ENCODE results near the gene MRPL34. TPM values are rescaled to one million over a fixed set of nuclear protein-coding genes. Genes with fewer than 3 reads are reported as not detected.
"Not testable (repeated sequence)": the region's sequence is repeated elsewhere in the genome, so short reads cannot be mapped to it uniquely, and the experiment has no call there.

Gene MRPL34
- 28.3 TPM for polyA plus RNA-seq (ENCODE audit: insufficient read length)

DNA sequence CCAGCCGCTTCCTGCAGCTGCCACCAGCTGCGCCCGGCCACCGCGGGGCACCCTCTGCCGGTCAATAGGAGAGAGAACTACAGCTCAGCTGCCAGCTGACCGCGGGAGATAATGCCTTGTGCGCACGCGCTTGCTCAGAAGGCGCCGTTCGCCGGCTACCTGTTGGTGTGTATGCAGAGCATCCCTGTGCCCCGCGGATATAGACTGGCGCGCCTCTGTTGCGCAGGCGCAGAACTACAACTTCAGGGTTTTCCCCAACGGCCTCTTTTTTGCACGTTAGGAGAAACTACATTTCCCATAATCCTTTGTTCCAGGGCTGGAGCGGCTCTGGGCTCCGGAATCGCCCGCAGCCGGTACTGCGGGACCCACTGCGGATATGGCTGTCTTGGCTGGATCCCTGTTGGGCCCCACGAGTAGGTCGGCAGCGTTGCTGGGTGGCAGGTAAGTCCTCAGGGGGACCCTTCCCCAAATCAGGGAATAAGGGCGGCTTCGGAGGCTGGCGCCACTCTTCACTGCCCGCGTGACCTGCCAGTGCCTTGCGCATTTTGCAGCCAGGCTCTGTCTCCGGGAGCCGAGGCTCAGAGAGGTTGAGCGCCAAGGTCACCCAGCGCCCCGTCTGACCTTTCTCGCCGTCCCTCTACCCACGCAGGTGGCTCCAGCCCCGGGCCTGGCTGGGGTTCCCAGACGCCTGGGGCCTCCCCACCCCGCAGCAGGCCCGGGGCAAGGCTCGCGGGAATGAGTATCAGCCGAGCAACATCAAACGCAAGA lies at the start of gene MRPL34:
TSS of gene MRPL34 (plus strand) at position 356 of the 768 bp plus-strand sequence. CDS start at position 377, 21 bp downstream.
- peak; percentile 78 for DNase-seq (ENCODE audit: low read depth)

DNA sequence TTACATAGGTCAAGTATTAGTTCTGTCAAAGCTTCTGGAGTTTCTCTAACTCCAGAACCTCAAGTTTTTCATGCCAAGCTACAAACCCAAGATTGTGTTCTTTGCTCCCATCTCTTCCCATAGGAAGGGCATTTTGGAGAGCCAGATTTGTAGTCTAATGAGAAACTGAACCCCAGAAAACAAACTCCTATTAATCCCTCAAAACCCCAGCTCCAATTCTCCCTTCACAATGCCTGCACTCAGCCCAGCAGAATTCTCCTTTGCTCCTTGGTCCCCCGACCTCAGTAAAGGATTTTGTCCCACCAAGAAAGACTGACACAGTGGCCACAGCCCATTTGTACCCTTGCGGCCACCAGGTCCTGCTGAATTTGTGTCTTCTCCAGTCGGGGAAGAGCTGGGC lies 49.5 kb upstream of the MRPL34 start:
- DNase-seq (ENCODE audit: low read depth): no peak

DNA sequence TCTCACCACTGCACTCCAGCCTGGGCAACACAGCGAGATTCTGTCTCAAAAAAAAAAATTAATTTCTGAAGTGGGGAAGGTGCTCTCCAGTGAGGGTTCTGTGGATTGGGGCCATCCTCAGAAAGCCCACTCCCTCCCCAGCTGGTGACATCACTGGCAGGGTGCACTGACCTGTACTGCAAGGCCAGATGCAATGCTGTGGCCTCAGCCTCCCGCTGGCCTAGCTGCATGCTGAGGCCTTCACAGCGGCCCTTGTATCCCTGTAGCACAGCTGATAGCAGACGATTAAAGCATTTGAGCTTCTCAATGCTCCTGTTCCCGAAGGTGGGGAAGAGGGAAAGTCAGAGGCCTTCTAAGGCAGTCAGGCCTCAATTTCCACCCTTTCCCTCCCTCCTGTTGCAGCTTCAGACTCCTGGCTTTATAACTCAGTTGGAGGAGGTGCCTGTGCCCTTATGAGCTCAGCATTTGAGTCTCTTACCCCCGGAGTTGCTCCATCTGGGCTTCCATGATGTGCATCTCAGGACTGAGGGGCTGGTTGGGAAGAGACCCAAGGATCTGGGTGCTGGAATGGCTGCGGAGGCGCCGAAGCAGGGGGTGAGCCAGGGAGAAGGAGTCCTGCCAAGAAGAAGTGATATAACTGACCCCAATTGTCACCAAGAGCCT lies 46.4 kb upstream of the MRPL34 start:
- DNase-seq (ENCODE audit: low read depth): no peak

DNA sequence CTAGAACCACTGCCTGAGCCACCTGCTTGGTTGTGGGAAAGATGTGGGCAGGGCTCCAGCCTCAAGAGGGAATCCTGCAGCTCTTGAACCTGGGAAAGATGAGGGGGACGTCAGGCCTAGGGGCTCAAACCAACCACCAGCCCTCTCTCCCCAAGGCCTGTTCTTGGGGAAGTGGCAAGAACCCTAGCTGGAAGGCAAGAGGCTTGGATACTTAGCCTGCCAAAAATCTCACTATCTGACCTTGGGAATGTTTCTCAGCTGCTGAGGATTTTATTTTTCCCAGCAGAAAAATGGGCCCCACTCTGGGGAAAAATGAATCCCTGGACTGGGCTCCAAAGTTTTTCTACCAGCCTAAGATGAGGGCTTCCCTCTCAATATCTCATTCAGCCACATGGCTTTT lies 45.7 kb upstream of the MRPL34 start:
- DNase-seq (ENCODE audit: low read depth): no peak

DNA sequence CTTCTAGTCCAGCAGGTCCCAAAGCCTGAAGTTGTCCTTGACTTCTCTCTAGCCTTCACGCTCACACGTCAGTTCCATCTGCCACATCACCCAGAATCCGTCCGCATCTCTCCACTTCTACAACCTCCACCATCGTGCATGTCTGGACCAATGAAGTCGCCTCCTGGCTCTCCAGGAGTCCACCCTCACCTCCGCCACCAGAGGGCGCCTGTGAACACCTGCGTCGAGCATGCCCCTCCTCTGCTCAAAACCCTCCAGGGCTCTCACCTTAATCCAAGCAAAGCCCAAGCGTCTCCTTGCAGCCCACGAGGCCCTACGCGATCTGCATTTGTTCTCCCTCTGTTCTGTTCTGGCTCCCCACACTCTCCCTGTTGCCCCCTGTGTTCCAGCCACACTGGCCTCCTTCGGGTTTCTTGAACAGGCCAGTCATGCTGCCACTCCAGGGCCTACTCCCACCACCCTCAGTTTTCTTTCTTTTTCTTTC lies 44.8 kb upstream of the MRPL34 start:
- DNase-seq (ENCODE audit: low read depth): no peak

DNA sequence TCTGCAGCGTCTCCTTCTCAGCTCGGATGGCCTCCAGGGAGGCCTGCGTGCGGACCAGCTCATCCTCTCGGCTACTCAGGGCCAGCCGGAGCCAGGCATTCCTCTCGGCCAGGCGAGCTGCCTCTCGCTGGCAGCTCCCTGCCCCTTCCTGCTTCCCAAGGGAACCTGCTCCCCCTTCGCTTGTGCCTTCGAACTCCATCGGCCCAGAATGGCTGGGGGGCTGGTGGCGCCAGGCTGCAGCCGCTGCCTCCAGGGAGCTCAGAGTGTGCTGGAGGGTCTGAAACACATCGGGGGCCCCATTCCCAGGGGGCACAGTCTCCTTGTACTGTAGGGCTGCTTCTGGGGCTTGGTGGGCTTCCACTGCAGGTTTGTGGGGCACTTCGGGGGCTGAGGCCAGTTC lies 43.1 kb upstream of the MRPL34 start:
- no peak for DNase-seq (ENCODE audit: low read depth)

DNA sequence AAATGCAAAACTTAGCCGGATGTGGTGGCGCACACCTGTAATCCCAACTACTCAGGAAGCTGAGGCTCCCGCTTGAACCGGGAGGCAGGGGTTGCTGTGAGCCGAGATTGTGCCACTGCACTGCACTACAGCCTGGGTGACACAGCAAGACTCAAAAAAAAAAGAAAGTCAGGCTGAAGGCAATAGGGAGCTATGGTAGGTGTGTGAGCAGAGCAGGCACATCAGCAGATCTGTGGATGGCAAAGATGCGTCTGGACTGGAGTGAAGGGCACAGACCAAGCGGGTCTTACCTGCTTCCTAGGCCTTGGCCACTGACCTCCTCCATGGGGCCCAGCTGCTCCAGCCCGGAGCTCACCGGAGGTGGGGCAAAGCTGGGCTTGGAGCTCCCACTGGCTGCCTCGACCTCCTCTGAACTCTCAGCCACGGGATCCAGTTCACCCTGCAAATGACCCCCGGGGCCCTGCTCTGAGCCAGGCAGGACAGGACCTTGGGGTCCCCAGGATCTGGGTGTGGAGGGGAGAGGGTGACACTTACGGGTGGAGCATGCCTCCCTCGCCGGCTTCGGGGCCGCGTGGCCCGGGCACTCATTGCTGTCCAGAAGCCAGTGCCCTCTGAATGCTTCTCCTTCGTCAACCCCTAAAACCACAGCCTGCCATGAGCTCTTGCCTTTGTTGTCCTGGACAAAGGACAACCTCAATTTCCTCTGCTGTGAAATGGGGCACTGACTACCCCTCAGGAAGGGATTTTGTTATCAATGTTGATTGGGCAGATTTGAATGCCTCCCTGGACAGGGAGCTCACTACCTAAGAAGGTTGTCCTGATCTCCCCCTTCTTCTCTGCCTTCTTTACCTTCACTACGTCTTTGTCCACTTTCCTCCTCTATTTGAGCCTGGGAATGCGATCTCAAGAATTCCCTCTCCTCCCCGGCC lies 41.7 kb upstream of the MRPL34 start:
- no peak for DNase-seq (ENCODE audit: low read depth)

DNA sequence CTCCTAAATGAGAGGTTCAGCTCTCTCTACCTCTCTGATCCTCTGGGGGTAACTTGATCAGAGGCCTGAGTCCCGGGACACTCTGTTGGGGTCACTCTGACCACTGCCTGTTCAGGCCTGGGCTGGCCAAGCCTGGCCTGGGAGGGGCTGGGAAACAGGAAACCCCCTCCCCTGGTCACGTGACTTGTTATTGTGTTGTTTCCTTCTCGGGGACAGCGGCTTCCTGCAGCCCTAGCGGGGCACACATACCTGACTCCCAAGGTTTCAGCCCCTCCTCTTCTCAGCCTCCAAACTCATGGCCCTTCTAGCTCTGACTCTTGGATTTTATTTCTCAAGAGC lies 41.1 kb upstream of the MRPL34 start, which contains the start of gene USHBP1:
TSS of gene USHBP1 (minus strand) at position 105 of the 339 bp plus-strand sequence. CDS start 446 bp downstream, outside the sequence.
- no peak for DNase-seq (ENCODE audit: low read depth)

DNA sequence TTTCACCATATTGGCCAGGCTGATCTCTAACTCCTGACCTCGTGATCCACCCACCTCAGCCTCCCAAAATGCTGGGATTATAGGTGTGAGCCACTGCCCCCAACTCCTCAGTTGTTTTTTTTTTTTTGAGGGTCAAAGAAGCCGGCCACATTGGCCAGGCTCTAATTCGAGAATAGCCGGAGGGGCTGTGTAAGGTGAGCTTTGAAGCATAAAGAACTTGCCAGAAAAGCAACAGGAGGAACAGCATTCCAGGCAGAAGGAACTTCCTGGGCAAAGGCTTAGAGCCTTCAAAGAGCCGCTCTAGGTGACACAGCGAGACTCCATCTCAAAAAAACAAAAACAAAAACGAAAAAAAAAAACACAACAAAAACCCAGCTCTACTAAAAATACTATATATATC lies 39.6 kb upstream of the MRPL34 start:
- no peak for DNase-seq (ENCODE audit: low read depth)

DNA sequence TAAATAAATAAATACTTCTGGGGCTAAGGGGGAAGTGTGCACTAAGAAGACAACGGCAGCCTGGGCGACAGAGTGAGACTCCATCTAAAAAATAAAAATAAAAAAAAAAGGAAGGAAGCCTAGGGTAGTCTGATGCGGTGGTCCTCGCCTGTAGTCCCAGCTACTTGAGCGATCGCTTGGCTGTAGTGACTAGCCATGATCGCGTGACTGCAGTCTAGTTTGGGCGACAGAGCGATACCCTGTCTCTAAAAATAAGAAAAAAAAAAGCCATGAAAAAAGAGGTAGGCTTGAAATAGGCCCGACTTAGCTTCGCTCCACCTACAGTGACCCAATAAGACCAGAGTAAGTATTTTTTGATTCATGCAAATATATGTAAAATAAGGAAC lies 39.1 kb upstream of the MRPL34 start:
- DNase-seq (ENCODE audit: low read depth): no peak

DNA sequence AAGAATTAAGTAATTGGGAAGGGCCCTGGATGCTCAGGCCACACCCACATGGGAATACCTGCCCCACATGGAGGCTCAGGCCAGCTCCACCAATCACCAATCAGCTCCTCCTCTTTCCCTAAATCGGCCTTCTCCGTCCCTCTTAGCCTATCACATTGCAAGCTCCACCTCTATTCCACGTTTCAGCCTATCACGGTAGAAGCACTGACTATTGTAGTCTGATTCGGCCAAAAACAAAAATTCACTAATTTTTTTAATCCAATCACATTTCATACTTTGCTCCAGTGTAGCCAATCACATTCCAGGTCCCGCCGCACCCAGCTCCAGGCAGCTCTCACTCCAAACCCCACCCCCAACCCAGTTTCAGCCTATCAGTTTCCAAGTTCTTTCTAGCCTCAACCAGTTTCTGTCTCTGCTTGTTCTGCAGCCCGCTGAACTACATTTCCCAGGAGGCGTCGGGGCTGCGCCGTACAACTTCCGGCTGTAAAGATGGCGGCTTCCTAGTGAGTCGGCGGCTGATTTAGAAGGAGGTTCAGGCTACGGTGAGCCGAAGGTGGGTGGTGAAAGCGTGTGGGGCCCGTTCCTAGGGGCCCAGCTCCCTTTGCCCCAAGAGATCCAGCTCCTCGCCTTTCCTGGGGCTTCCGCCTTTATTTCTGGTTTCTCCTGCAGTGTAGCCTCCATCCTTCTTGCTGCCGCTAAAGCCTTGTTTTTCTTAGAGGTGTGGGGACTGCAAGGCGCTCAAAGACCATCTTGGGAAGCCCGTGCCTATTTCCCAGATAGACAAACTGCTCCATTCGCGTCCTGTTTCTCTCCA lies 38.5 kb upstream of the MRPL34 start, which contains the start of gene BABAM1:
TSS of gene BABAM1 (plus strand) at position 469 of the 814 bp plus-strand sequence. CDS start 1,364 bp downstream, outside the sequence.
- peak; percentile 97 for DNase-seq (ENCODE audit: low read depth)

DNA sequence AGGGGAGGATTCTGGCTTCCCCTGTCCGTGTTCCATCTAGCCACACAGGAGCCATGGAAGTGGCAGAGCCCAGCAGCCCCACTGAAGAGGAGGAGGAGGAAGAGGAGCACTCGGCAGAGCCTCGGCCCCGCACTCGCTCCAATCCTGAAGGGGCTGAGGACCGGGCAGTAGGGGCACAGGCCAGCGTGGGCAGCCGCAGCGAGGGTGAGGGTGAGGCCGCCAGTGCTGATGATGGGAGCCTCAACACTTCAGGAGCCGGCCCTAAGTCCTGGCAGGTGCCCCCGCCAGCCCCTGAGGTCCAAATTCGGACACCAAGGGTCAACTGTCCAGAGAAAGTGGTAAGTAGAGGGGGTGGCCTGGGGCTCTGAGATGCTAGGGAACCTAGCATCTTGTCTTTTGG lies 36.9 kb upstream of the MRPL34 start:
- no peak for DNase-seq (ENCODE audit: low read depth)

DNA sequence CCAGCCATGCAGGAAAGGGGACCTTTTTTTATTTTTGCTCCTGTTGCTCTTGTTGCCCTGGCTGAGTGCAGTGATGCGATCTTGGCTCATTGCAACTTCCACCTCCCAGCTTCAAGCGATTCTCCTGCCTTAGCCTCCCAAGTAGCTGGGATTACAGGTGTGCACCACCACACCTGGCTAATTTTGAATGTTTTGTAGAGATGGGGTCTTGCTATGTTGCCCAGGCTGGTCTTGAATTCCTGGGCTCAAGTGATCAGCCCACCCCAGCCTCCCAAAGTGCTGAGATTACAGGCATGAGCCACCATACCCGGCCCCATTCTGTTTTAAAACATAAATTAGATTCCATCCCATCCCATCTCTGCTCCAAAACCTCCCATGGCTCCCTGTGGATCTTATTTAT lies 30.8 kb upstream of the MRPL34 start:
- DNase-seq (ENCODE audit: low read depth): not testable (repeated sequence)

DNA sequence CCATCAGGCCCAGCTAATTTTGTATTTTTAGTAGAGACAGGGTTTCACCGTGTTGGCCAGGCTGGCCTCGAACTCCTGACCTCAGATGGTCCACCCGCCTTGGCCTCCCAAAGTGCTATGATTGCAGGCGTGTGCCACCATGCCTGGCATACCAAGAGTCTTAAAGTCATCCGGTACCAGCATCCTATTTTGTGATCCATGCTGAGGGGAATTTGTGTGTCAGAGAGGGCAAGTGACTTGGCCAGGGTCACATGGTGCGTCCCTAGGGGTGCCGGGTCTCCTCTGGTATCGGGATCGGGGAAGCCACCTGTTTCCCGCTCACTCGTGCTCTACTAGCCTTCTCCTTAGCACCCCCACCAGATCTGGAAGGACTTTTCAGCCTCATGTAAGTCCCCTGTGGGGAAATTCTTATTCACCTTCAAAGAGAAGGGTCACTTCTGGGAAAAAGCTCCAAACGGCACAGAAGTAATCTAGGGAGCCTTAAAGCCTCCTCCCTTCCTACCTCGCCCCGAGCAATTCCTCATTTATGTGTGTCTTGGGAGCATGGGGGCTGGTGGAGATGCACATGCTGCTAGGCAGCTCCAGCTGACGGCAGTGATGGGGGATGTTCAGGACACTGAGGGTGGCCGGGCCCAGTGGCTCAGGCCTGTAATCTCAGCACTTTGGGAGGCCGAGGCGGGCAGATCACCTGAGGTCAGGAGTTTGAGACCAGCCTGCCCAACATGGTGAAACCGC lies 30.1 kb upstream of the MRPL34 start:
- no peak for DNase-seq (ENCODE audit: low read depth)

DNA sequence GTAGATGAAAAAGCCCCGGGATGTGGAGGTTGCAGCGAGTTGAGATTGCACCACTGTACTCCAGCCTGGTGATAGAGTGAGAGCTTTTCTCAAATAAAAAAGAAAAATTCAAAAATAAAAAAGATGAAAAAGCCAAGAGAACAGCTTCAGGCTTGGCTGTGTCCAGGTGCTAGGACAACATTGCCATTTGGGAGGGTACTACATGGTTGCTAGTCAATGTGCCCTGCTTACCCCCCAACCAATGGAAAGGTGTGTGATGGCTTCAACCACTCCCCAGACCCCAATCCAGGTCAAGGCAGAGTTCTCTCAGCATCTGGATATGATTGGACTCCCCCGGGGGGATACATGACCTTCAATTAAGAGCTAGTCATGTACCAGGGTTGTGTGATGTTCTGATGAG lies 26.2 kb upstream of the MRPL34 start:
- no peak for DNase-seq (ENCODE audit: low read depth)

DNA sequence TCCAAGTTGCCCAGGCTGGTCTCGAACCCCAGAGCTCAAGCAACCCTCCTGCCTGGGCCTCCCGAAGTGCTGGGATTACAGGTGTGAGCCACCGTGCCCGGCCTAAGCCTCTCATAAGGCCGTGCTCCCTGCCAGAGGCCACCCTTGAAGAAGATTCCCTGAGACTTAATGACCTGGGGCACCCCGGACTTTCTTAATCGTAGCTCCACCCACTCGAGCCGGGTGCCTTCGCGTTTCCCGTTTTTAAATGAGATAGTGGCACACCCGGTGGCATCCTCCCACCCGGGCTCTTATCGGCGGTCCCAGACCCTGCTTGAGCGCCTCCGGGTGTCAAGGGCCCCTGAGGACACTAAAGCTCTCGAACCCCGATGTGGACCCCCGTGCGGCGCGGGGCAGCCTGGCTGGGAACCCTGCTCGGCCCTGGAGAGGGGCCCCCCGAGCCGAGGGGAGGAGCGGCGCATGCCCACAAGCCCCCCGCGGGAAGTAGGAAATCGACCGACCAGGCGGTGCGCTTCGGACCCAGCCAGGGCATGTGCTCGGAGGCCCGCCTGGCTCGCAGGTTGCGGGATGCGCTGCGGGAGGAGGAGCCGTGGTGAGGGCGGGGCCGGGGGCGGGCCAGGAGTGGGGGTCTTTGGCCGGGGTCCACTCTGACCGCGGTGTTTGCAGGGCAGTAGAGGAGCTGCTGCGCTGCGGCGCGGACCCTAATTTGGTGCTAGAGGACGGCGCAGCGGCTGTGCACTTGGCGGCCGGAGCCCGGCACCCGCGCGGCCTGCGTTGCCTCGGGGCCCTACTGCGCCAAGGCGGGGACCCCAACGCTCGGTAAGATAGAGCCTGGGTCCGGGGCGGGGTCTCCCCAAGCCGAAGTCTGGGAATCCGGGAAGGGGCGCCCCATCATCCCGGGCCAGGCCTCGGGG lies 24.0 kb upstream of the MRPL34 start, which contains the start of gene ANKLE1:
TSS of gene ANKLE1 (plus strand) at position 511 of the 914 bp plus-strand sequence. CDS start at position 531, 20 bp downstream.
- no peak for DNase-seq (ENCODE audit: low read depth)

DNA sequence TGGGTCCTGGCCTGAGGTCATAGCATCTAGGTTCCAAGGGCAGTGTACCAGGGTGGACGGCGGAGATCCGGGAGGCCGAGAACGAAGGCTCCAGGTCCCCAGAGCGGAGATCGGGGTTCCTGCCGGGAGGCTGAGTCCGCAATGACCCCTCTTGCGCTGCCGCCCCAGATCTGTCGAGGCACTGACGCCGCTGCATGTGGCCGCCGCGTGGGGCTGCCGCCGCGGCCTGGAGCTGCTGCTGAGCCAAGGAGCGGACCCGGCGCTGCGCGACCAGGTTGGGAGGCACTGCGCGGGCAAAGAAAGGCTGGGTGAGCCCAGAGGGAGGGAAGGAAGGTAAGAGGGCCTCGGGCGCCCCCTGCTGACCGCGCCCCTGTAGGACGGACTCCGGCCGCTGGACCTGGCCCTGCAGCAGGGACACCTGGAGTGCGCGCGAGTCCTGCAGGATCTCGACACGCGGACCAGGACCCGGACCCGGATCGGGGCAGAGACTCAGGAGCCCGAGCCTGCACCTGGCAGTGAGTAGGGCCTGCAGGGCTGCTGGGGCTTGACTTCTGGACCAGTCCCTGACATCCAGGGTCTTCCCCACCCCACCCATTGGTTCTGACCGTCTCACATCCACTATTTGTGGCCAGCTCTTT lies 23.1 kb upstream of the MRPL34 start:
- DNase-seq (ENCODE audit: low read depth): no peak

DNA sequence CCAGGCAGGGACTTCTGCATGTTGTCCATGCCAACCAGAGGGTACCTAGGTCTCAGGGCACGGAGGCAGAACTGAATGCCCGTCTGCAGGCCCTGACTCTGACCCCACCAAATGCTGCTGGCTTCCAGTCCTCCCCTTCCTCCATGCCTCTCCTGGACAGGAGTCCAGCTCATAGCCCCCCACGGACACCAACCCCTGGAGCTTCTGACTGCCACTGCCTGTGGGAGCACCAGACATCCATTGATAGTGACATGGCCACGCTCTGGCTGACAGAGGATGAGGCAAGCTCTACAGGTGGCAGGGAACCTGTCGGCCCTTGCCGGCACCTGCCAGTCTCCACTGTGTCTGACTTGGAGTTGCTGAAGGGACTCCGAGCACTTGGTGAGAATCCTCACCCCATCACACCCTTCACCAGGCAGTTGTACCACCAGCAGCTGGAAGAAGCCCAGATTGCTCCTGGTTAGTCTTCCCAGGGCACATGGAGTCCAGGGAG lies 22.1 kb upstream of the MRPL34 start:
- no peak for DNase-seq (ENCODE audit: low read depth)
